ENCODE data around the gene BRI3BP.

The BRI3BP gene

GRCh38 chr12:125079648-125080645 is 86.5 kb downstream of the BRI3BP start:
- no peak for DNase-seq (ENCODE audit: extremely low read depth, insufficient read length)
- Histone ChIP-seq H3K27me3 (replicated peaks; ENCODE audit: control insufficient read depth, insufficient read depth, low read length) (no peaks in the 10 kb centered on the region), H3K4me3 (replicated peaks; ENCODE audit: low read depth, low read length) (no peak overlapping the region), H3K36me3 (ENCODE audit: control insufficient read depth, insufficient read depth, low read length) (peaks cover 11% of the 10 kb centered on the region)
- TF ChIP-seq CTCF (IDR thresholded peaks at IDR 0.05; ENCODE audit: insufficient read depth, low read length, poor library complexity, severe bottlenecking), result no peak
